Measurements from ENCODE around the gene PCDHB16. TPM values are rescaled to one million over a fixed set of nuclear protein-coding genes. Genes with fewer than 3 reads are reported as not detected.
A peak's percentile ranks its signal among the peaks of the same experiment; 100 is the strongest.
"Not testable (repeated sequence)": the region's sequence is repeated elsewhere in the genome, so short reads cannot be mapped to it uniquely, and the experiment has no call there.

Gene PCDHB16
- total RNA-seq, 6 donors from 2014 or later: 1.6 to 4.9 (median 2.1) TPM

- Histone ChIP-seq H3K27ac (no peak overlapping the region), H3K9me3 (peaks cover 13 to 55% (median 41%) of the 10 kb centered on the region in 4 donors), H3K4me3 (no peak overlapping the region), H3K36me3 (no peaks in the 10 kb centered on the region), H3K4me1 (no peaks in the 10 kb centered on the region), H3K27me3 (no peaks in the 10 kb centered on the region)
- no peak for ATAC-seq (ENCODE audit: low FRiP score in 2 of 2)
- 50 to 75% methylated on average over 1 of the region's 1 CpG for WGBS, 2 donors
- no peak for DNase-seq
- TF ChIP-seq POLR2AphosphoS5 (IDR thresholded peaks at IDR 0.05) (no peak), EP300 (IDR thresholded peaks at IDR 0.05) (no peak), POLR2A (IDR thresholded peaks at IDR 0.05) (no peak)
- TF ChIP-seq, protein P1, sequence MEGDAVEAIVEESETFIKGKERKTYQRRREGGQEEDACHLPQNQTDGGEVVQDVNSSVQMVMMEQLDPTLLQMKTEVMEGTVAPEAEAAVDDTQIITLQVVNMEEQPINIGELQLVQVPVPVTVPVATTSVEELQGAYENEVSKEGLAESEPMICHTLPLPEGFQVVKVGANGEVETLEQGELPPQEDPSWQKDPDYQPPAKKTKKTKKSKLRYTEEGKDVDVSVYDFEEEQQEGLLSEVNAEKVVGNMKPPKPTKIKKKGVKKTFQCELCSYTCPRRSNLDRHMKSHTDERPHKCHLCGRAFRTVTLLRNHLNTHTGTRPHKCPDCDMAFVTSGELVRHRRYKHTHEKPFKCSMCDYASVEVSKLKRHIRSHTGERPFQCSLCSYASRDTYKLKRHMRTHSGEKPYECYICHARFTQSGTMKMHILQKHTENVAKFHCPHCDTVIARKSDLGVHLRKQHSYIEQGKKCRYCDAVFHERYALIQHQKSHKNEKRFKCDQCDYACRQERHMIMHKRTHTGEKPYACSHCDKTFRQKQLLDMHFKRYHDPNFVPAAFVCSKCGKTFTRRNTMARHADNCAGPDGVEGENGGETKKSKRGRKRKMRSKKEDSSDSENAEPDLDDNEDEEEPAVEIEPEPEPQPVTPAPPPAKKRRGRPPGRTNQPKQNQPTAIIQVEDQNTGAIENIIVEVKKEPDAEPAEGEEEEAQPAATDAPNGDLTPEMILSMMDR (IDR thresholded peaks at IDR 0.05): no peak
Observed at GRCh38 chr5:141180313-141180712, 1.9 kb upstream of the PCDHB16 start.

- ATAC-seq (ENCODE audit: low FRiP score in 2 of 2); H3K4me3 ChIP-seq; H3K27me3 ChIP-seq; H3K36me3 ChIP-seq; H3K4me1 ChIP-seq; H3K27ac ChIP-seq: not testable (repeated sequence)
- H3K9me3 ChIP-seq: peaks cover 5 to 56% (median 32%) of the 10 kb centered on the region in 4 donors
- peak in 1 of 2 donors; percentile 57 for DNase-seq
- 32 to 34% methylated on average over 6 to 17 of the region's 69 CpGs for WGBS, 2 donors
Observed at GRCh38 chr5:141184117-141184855, 2.1 kb downstream of the PCDHB16 start.

- ATAC-seq (ENCODE audit: low FRiP score in 2 of 2): no peak
- no peak within 1 kb of the TSS for H3K27ac ChIP-seq
- H3K27me3 ChIP-seq: no peaks in the 10 kb centered on the region
- H3K4me3 ChIP-seq: peak within 1 kb of the TSS in 1 of 4 donors; percentile 9
- TF ChIP-seq, protein P1 (IDR thresholded peaks at IDR 0.05): peak in 2 of 6 experiments; percentile 13 to 25
- no peak for TF ChIP-seq POLR2AphosphoS5 (IDR thresholded peaks at IDR 0.05)
- H3K4me1 ChIP-seq: no peaks in the 10 kb centered on the region
- 20 to 25% methylated on average over 9 of the region's 9 CpGs for WGBS, 2 donors
- peaks cover 9 to 66% (median 36%) of the 10 kb centered on the region in 4 donors for H3K9me3 ChIP-seq
- H3K36me3 ChIP-seq: no peaks in the 10 kb centered on the region
- no peak for DNase-seq
Observed at GRCh38 chr5:141186897-141187512, 4.8 kb downstream of the PCDHB16 start, which contains the start of gene PCDHB9. PCDHB9 (plus strand) TSS chr5:141187161; CDS start chr5:141187319, 158 bp downstream.

DNA sequence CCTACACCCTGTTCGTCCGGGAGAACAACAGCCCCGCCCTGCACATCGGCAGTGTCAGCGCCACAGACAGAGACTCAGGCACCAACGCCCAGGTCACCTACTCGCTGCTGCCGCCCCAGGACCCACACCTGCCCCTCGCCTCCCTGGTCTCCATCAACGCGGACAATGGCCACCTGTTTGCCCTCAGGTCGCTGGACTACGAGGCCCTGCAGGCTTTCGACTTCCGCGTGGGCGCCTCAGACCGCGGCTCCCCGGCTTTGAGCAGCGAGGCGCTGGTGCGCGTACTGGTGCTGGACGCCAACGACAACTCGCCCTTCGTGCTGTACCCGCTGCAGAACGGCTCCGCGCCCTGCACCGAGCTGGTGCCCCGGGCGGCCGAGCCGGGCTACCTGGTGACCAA lies 6.5 kb downstream of the PCDHB16 start:
- peaks cover 9 to 64% (median 30%) of the 10 kb centered on the region in 4 donors for H3K9me3 ChIP-seq
- H3K4me1 ChIP-seq; H3K36me3 ChIP-seq; H3K27me3 ChIP-seq; H3K4me3 ChIP-seq; H3K27ac ChIP-seq; ATAC-seq (ENCODE audit: low FRiP score in 2 of 2): not testable (repeated sequence)
- DNase-seq: peak in 1 of 2 donors; percentile 63
- WGBS, 2 donors: 30 to 40% methylated on average over 11 to 13 of the region's 37 CpGs

- H3K9me3 ChIP-seq: peaks cover 9 to 63% (median 29%) of the 10 kb centered on the region in 4 donors
- not testable (repeated sequence) for H3K27me3 ChIP-seq; H3K27ac ChIP-seq; H3K36me3 ChIP-seq; H3K4me1 ChIP-seq; H3K4me3 ChIP-seq; ATAC-seq (ENCODE audit: low FRiP score in 2 of 2)
- DNase-seq: peak in 1 of 2 donors; percentile 81
- WGBS, 2 donors: 37 to 45% methylated on average over 12 to 19 of the region's 35 CpGs
Observed at GRCh38 chr5:141189131-141189530, 6.9 kb downstream of the PCDHB16 start.

GRCh38 chr5:141192110-141192725 lies 10.0 kb downstream of the PCDHB16 start, which contains the start of gene PCDHB10:
PCDHB10 (plus strand) TSS chr5:141192353; CDS start chr5:141192553, 200 bp downstream.
- WGBS, 2 donors: 7 to 12% methylated on average over 8 to 10 of the region's 10 CpGs

GRCh38 chr5:141194332-141194731 lies 12.1 kb downstream of the PCDHB16 start:
- peaks cover 29 to 59% (median 37%) of the 10 kb centered on the region in 4 donors for H3K9me3 ChIP-seq
- ATAC-seq (ENCODE audit: low FRiP score in 2 of 2): not testable (repeated sequence)

More at GRCh38 chr5:141192110-141192725, 10.0 kb downstream of the PCDHB16 start, which contains the start of gene PCDHB10:
- no peaks in the 10 kb centered on the region for H3K4me1 ChIP-seq
- peaks cover 21 to 70% (median 34%) of the 10 kb centered on the region in 4 donors for H3K9me3 ChIP-seq
- no peak for ATAC-seq (ENCODE audit: low FRiP score in 2 of 2)
- no peaks in the 10 kb centered on the region for H3K36me3 ChIP-seq
- DNase-seq: no peak
- TF ChIP-seq EP300 (IDR thresholded peaks at IDR 0.05): no peak
- no peak for TF ChIP-seq POLR2A (IDR thresholded peaks at IDR 0.05)
- TF ChIP-seq, protein P1 (IDR thresholded peaks at IDR 0.05): peak in 2 of 6 experiments; percentile 8 to 20
- no peak for TF ChIP-seq POLR2AphosphoS5 (IDR thresholded peaks at IDR 0.05)
- H3K4me3 ChIP-seq: no peak within 1 kb of the TSS
- H3K27ac ChIP-seq: no peak within 1 kb of the TSS
- no peaks in the 10 kb centered on the region for H3K27me3 ChIP-seq

More at GRCh38 chr5:141194332-141194731, 12.1 kb downstream of the PCDHB16 start:
- peak in 1 of 2 donors; percentile 45 for DNase-seq
- not testable (repeated sequence) for H3K36me3 ChIP-seq, H3K4me1 ChIP-seq, H3K4me3 ChIP-seq, H3K27me3 ChIP-seq, H3K27ac ChIP-seq
- 28 to 40% methylated on average over 3 to 7 of the region's 37 CpGs for WGBS, 2 donors

Measured in upper lobe of left lung (tissue), 6 donors.